Fibroblast of villous mesenchyme (primary cell): Measurements from ENCODE around the gene LCN10. TPM values are rescaled to one million over a fixed set of nuclear protein-coding genes. Genes with fewer than 3 reads are reported as not detected.

ENCODE experiments used
- DNase-seq: peaks from one replicate; pipeline ENCODE4 v3.0.0-alpha.2; 2010; ENCODE audit warnings: low read depth
- H3K4me3 ChIP-seq: 2 replicates; pipeline ENCODE4 v1.5.1; 2011; ENCODE audit warnings: low read depth, mild to moderate bottlenecking, low read length
- small RNA-seq: library from RNA; depleted of rRNA; stranded (forward); fragments of <200 nt; gene quantifications from one replicate; pipeline ENCODE3, GENCODE V24; 2012
- total RNA-seq: library from RNA; depleted of rRNA; stranded (reverse); fragments of >200 nt; gene quantifications from 2 replicates; pipeline ENCODE4 v1.2.3, GENCODE V29; 2012
- TF ChIP-seq, protein P1 (sequence below): IDR thresholded peaks from 2 replicates; pipeline ENCODE4 v1.5.1; 2012; ENCODE audit warnings: low read depth, mild to moderate bottlenecking, low read length; ENCODE audit not compliant: insufficient read depth

The LCN10 gene
- total RNA-seq, 1 donor: under 0.01 TPM

DNA sequence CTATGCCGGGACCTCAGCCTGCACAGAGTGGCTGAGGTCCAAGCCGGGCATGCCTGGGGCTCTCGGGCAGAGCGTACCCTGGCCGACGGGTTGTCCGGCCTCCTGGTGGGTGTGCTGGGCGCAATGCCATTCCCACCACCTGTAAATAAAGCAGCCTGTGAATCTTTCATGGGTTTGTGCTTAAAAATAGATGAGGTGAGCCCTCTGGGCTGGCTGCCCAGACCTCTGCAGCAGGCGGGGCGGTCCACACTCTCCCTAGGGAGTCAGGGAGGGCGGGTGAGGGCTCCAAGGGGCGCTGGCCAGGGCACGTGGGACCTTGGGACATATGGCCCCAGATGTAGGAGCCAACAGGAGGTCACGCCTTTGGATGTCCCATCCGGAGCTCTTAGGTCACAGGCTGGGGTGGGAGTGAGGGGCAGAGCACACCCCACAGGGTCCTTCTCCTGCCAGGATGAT, 51.9 kb downstream of the LCN10 start:
- no peak overlapping the region for H3K4me3 ChIP-seq
- TF ChIP-seq, protein P1, sequence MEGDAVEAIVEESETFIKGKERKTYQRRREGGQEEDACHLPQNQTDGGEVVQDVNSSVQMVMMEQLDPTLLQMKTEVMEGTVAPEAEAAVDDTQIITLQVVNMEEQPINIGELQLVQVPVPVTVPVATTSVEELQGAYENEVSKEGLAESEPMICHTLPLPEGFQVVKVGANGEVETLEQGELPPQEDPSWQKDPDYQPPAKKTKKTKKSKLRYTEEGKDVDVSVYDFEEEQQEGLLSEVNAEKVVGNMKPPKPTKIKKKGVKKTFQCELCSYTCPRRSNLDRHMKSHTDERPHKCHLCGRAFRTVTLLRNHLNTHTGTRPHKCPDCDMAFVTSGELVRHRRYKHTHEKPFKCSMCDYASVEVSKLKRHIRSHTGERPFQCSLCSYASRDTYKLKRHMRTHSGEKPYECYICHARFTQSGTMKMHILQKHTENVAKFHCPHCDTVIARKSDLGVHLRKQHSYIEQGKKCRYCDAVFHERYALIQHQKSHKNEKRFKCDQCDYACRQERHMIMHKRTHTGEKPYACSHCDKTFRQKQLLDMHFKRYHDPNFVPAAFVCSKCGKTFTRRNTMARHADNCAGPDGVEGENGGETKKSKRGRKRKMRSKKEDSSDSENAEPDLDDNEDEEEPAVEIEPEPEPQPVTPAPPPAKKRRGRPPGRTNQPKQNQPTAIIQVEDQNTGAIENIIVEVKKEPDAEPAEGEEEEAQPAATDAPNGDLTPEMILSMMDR: no peak
- DNase-seq: peak; percentile 12

DNA sequence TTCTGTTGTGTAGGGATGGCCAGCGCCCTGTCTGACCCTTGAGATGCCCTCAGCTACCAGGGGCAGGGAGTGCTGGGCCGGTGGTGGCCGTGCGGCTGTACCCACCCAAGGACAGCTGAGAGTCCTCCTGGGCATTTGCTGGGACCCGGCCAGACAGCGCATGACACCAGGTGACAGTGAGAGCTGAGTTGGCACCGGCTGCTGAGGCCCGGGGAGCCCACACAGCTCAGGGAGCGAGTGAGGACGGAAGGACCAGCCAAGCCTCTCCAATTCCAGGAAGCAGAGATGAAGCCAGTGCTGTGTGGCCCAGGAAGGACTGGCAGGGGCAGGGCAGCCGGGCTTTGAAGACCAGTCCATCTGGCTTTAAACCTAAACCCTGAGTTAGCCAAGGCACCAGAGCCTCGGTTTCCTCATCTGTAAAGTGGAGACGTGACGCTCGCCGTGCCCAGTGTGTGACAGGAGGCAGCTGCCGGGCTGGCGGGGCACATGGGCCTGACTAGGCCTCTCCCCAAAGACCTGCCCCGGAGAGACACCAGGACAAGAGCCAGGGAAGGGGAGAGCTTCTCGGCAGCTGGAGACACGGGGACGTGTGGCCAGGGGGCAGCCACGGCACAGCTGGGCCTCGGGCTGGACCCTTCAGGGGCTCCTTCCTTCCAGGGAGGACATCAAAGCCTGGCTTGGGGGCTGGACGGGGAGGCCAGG, 52.5 kb downstream of the LCN10 start:
- TF ChIP-seq, protein P1: no peak
- no peak for DNase-seq
- H3K4me3 ChIP-seq: no peak overlapping the region

DNA sequence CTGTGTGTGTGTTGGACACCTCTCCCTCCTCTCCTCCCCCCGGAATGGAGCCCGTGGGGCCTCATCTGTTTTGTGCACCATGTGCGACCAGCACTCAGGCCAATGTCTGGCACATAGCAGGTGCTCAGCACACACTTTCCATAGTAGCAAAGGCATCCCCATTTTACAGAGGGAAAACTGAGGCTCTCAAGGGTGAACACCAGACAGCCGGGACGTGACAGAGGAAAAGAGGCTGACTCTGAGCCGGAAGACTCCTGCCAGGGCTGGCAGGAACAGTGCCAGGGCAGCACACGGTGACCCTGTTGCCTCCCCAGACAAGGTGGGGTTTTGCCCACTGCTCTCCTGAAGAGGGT, 53.7 kb downstream of the LCN10 start:
- no peak overlapping the region for H3K4me3 ChIP-seq
- no peak for DNase-seq
- TF ChIP-seq, protein P1: no peak

DNA sequence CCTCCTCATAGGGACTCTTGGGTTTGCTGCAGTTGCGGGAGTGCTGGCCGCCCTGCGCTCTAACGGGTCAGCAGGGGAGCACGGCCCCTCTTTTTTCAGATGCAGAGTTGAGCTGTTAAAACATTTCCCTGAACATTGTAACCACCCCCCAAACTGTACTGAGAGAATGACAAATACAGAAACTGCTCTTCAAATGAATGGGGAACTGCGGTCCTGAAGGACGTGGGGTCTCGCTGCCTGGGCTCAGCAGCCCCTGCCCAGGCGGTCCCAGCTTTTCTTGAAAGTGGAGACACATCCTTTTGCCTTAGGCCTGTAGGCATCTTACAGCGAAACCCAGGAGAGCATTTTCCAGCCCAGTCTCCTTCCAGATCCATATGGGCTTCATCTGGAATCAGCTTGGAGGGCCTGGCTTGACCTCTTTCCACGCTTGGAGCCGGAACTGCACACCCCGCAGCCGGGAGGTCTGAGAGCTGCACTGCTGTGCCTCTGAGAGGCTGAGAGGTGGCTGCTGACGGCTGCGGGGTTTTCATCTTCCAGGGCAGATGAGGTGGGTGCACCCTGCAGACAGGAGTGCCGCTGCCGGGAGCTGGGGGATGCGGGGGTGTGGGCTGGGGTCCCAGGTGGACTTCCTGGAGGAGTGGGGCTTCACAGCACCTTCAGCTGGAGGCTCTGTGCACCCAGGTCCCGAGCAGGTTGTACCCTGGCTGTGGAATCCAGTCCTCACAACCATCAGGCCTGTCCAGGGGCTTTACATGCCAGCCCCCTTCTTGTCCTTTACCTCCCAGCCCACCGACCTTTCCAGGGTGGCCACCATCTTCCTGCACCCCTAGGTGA, 54.2 kb downstream of the LCN10 start:
- TF ChIP-seq, protein P1: no peak
- peak; percentile 20 for DNase-seq
- no peak overlapping the region for H3K4me3 ChIP-seq

Small RNA genes lying within 50 kb of the gene (small RNA-seq; reads per million reads assigned to genes)
- gene ATP6V1G1P3 (not detected), gene MIR6722 (not detected)

Other genes with a start within 250 kb of the LCN10 start
- 22.5 and 36.7 TPM in 2 replicates for gene NOTCH1, start 196.9 kb downstream of the LCN10 start, total RNA-seq
- 7.7 and 9.9 TPM in 2 replicates for gene EGFL7, start 80.0 kb downstream of the LCN10 start, total RNA-seq
- gene AGPAT2, start 55.5 kb downstream of the LCN10 start, total RNA-seq: 31.5 and 34.5 TPM in 2 replicates
- gene DIPK1B, start 30.4 kb downstream of the LCN10 start, total RNA-seq: under 0.01 and 0.43 TPM in 2 replicates
- gene LCN6, start 5.6 kb upstream of the LCN10 start, total RNA-seq: not detected in 2 replicates
- not detected in 2 replicates for gene LCN8, start 15.3 kb upstream of the LCN10 start, total RNA-seq
- gene LCN15, start 21.6 kb upstream of the LCN10 start, total RNA-seq: not detected in 2 replicates
- 33.5 and 39.7 TPM in 2 replicates for gene TMEM141, start 48.4 kb upstream of the LCN10 start, total RNA-seq
- 0.32 and 0.43 TPM in 2 replicates for gene CCDC183, start 53.4 kb upstream of the LCN10 start, total RNA-seq
- gene RABL6, start 65.0 kb upstream of the LCN10 start, total RNA-seq: 69.6 and 72.1 TPM in 2 replicates
- gene AJM1, start 99.5 kb upstream of the LCN10 start, total RNA-seq: 0.86 and 1.3 TPM in 2 replicates
- gene PHPT1, start 106.5 kb upstream of the LCN10 start, total RNA-seq: 75.4 and 105 TPM in 2 replicates
- gene MAMDC4, start 109.4 kb upstream of the LCN10 start, total RNA-seq: 1.6 and 3.0 TPM in 2 replicates
- gene EDF1, start 123.4 kb upstream of the LCN10 start, total RNA-seq: 146 and 163 TPM in 2 replicates
- gene TRAF2, start 143.6 kb upstream of the LCN10 start, total RNA-seq: 11.0 and 16.8 TPM in 2 replicates
- 104 and 115 TPM in 2 replicates for gene FBXW5, start 201.8 kb upstream of the LCN10 start, total RNA-seq
- 0.86 TPM in 1 of 2 replicates, not detected in the other for gene C8G, start 202.3 kb upstream of the LCN10 start, total RNA-seq
- 0.86 TPM in 1 of 2 replicates, not detected in the other for gene LCN12, start 209.3 kb upstream of the LCN10 start, total RNA-seq
- gene PTGDS, start 234.6 kb upstream of the LCN10 start, total RNA-seq: 10.8 and 21.9 TPM in 2 replicates
- 3.2 and 3.5 TPM in 2 replicates for gene LCNL1, start 240.1 kb upstream of the LCN10 start, total RNA-seq
- 9.9 and 18.0 TPM in 2 replicates for gene PAXX, start 249.5 kb upstream of the LCN10 start, total RNA-seq